GM19455 (cell line): ENCODE data around the gene CAPN14.
A peak's percentile ranks its signal among the peaks of the same experiment; 100 is the strongest.

Experiments used
- ATAC-seq: cut with Tn5 transposase; IDR thresholded peaks from one replicate; pipeline ENCODE4 v1.9.1; 2021; ENCODE audit not compliant: unreplicated experiment

Gene CAPN14, protein sequence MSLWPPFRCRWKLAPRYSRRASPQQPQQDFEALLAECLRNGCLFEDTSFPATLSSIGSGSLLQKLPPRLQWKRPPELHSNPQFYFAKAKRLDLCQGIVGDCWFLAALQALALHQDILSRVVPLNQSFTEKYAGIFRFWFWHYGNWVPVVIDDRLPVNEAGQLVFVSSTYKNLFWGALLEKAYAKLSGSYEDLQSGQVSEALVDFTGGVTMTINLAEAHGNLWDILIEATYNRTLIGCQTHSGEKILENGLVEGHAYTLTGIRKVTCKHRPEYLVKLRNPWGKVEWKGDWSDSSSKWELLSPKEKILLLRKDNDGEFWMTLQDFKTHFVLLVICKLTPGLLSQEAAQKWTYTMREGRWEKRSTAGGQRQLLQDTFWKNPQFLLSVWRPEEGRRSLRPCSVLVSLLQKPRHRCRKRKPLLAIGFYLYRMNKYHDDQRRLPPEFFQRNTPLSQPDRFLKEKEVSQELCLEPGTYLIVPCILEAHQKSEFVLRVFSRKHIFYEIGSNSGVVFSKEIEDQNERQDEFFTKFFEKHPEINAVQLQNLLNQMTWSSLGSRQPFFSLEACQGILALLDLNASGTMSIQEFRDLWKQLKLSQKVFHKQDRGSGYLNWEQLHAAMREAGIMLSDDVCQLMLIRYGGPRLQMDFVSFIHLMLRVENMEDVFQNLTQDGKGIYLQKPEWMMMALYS

DNA sequence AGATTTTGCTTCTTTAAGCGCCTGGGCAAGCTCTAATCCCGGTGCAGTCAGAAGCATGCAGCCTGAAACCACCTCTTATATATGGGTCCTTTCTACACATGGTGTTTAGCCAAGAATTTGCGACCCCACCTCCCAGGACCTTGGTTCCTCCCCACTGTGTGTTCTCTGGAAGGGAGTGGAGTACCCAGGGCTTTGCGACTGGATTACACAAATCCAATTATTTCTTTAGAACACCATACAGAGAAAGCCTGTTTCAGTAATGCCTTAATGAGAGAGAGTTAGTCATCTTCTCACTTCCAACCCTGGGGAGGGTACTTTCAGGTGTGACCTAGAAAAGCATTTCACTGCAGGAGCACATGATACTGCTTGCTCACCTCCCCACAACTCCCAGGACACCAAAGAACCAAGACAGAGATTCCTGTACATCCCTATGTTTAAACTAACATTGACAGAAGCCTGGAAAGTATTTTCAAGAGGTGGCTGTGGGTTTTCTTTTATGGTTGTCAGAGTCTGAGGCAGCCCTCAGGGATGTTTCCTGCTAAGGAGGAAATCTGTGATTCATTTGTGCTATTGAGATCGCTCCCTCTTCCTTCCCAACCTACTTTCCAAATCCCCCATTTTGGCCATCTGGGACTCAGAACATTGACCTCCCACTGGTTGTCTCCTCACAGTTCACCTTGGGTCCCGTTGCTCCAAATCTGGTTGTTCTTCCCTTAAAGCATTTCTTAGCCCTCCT is at the start of gene CAPN14:
Gene CAPN14, minus strand, starts transcription at position 51 of the 736 bp plus-strand sequence. CDS start 12,068 bp downstream, outside the sequence.
- no peak for ATAC-seq

DNA sequence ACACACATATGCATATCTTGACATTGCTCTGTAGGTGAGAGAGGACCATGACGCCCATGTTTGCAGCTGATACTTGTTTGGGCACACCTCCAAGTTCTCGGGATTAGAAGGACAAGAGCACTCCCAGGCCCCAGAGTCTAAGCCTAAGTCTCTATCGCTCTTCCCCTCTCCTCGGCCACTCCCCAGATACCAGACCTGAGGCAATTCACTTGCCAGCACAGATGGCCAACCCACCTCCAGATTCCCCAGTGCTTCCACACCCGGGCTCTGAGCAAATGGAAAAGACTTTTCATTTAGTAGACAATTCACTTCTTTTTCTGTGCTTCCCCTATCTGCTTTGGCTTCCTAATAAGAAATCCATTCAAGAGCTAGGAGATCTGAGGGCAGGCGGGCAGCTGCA is 49.5 kb upstream of the CAPN14 start:
- ATAC-seq, result no peak

DNA sequence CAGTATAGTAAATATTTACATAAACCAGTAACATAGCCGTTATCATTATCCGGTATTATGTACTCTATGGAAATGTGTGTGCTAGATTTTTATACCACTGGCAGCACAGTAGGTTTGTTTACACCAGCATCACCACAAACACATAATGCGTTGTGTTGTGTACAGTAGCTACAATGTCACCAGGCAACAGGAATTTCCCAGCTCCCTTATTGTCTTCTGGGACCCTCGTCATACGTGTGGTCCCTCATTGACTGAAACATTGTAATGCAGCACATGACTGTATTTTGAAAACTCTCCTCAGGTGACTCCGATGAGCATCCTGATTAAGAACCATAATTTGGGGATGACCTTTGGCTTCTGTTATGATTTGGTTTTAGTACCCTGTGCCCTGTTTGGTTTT is 47.9 kb upstream of the CAPN14 start:
- no peak for ATAC-seq

DNA sequence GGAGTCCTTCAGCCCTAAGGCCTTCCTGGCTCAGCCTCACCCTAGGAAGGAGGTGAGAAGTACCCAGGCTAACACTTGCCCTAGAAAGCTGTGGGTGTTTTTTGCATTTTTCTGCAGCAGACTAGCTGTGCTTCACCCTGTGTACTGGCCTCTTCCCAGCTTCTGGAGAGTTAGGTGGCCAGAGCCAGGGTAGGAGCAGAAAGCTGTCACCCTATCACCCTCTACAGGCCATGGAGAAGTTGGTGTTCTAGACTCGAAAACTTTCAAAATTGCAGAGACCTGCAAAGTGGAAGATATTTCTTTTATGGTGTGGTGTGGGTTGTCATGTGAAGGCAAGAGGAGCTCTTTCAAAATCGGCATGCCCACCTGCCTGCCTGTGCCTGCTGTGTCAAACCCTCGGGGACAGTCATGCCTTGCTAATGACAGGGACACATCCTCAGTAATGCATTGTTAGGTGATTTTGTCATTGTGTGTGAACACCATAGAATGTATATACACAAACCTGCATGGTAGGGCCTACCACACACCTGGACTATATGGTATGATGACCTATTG is 46.4 kb upstream of the CAPN14 start:
- no peak for ATAC-seq

DNA sequence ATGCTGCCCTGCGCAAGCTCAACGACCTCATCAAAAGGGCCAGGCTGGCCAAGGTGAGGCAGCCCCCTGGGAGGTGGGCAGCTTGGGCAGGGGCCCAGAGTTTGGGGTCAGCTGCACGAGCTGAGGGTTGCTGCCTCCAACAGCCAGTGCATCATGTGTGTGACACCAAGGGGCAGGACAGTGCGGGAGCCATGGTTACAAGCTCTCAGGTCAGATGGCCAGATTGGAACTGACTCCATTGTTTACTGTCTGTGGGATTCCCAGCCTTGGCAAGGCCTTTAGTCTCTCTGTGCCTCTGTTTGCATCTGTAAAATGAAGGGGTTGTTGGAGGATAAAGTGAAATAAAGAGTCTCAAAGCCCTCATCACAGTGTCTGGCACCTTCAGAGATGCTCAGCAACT is 43.6 kb upstream of the CAPN14 start:
- ATAC-seq, result no peak

DNA sequence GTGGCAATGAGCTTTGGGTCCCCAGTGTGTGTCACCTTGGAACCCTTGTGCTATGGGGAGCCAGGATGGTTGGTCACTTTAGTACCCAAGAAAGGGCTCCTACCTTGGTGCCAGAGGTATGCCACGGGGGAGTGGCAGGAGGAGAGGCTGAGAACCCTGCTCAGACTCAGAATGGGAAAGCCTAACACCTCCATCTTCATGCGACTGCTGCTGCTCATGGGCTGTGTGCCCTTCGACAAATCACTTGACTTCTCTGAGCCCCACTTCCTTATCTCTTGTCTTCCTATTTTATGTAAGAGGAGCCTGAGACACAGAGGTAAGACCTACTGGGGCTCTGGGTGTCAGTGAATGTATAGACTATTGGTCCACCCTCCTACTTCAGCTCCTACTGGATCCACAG is 41.8 kb upstream of the CAPN14 start:
- no peak for ATAC-seq

DNA sequence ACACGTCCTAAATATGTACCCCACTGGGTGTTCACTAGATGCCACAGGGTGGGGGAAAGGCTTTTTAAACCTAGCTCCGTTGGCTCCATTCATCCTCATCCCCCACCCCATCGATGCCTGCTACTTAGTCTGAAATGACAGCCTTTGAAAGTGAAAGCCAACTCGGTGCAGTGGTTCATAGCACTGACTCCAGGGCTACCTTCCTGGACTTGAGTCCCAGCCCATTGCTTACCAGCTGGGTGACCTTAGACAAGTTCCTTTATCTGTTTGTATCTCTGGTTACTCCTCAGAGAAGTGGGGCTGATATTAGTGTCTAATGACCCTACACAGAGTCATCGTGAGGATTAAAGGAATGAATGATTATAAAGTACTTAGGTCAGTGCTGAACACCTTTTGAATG is 41.0 kb upstream of the CAPN14 start:
- ATAC-seq, result no peak

DNA sequence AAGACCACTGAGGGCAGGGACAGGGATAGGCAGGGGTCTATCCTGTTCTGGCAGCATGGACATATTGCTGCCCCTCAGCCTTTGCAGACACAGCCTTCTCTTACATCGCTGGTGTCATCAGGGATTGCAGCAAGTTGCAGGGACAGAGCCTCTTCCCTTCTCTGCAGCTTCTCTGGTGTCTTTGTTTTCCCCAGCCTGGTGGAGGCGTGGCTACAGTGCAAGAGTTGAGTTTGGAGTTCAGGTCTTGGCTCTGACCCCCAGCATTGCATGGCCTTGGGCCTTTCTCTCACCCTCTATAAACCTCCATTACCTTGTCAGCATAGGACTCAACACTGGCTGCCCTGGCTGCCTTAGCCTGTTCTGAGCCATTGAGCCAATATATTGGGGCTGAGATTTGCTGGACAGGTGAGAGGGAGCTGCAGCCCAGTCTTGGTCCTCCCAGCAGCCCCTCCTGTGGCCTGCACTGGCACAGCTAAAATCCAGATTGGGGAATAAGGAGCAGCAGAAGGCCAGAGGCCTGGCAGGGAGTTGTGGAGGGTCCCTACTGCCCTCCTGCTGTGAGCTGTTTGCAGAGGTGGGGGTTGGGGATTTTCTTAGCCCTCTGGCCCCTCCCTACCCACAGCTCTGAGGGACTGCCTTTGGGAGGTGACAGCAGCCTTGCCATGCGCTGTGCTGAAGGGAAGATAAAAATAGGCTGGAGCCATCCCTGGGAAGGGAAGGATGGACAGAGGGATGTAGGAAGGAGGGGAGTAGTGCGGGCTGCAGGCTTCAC is 39.5 kb upstream of the CAPN14 start:
- ATAC-seq, result peak; percentile 11

DNA sequence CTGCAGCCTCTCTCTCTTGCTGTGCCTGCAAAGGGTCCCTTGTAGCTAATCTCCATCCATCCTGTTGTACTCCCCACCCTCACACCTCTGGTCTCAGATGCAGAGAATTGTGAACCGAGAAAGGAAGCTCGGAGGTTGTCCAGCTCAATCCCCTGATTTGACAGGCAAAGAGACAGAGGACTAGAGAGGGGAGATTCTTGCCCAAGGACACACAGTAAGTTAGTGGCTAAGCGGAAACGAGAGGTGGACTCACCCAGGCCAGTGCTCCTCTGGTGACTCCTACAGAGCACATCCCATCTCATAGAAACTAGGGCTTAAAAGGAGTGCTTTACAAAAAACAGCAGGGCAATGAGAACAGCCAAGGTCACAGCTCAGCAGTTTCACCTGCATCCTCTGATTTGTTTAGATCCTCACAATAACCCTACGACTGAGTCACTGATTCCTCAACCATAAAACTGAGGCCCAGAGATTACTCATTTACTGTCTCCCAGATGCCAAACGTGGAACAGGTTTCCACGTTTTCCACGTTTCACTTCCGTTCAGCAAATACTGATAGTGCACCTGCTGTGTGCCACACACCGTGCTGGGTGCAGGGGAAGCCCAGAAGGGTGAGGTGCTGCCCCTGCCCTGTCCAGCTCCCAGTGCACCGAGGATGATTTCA is 38.7 kb upstream of the CAPN14 start:
- ATAC-seq, result peak; percentile 59

DNA sequence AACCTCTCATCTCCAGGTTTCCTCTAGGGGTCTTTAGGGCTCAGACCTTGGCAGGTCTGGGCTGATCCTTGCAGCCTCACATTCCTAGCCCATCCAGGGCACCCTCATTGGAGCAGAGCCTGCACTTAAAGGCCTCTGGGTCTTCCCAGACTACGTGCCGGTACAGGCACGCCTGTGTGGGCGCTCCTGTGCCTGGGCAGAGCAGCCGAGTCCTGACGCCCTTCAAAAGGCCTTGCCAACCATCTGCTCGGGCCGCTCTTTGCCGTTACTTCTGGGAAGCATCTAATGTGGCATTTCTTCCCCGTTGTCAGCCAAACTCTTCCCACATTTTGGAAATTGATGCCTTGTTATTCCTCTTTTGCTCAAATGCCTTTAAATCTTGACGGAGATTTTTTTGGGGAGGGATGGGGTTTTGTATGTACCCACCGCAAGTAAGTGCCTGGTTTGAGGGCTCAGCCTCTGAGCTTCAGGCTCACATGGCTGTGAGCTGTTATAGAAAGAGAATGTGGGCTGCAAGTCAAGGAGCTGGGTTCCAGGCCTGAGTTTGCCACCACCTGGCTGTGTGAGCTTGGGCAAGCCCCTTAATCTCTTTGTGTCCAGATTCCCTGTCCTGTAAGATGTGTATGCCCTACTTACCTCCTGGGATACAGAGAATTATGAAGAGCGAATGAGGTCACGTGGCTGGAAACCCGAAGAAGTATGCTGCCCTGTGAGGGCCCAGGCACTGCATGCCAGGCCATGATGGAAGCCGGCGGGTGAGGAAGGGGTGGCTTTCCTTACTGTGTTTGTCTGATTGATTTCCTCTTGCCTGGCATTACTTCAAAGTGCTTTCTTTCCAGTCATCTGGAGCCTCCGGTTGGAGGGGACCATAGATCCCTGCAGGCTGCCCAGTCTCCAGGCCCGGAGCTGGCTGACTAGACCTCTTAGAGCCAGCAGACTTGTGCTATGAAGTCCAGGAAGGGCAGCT is 37.2 kb upstream of the CAPN14 start:
- no peak for ATAC-seq

DNA sequence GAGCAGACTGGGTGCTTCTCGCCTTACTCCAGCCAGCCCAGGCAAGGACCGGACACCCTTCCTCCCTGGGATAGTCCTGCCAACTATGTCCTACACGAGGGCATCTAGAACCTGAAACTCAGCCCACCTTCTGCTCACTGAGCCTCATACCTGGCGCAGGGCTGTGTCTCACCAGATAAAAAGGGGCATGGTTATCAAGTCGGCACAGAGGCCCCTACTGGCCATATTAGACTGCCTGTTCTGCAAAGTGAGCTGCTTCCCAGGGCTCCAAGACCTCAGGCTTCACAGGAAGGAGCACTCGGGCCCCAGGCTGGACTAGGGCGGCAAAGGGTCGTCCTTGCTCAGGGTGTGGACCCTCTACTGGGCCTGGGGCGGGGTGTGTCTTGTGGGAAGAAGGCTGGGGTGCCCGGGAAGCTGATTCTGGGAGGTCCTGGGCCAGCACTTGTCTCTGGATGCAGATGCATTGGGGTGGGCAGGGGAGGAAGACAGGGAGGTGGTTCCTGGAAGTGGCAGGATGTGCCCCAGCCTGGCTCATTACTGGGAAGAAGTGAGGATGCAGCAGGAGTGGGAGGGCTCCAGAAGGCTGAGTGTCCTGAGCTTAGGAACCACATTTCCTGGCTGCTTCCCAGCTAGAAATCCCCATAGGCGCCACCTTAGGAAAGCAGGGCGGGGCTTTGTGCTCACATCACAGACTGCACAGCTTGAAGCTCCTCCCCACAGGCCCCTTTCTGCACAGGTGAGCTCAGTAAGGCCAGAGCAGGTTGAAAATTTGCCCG is 36.2 kb upstream of the CAPN14 start:
- no peak for ATAC-seq

DNA sequence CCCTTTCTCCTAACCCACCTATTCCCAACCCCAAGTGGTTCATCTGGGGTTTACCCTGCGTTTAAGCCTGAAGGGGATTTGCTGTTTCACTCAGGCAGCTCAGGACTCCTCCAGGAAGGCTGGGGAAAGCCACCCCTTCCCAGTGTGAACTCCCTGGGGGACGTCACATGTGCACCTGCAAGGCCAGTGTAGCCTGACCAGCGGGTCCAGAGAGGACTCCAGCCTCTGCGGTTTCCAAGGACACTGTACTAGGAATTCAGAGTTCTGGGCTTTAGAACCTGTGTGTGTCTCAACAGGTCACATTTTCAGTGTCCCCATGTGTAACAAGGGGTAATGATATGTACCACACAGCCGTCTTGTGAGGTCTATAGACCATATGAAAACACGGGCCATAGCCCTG is 34.5 kb upstream of the CAPN14 start:
- ATAC-seq, result no peak

DNA sequence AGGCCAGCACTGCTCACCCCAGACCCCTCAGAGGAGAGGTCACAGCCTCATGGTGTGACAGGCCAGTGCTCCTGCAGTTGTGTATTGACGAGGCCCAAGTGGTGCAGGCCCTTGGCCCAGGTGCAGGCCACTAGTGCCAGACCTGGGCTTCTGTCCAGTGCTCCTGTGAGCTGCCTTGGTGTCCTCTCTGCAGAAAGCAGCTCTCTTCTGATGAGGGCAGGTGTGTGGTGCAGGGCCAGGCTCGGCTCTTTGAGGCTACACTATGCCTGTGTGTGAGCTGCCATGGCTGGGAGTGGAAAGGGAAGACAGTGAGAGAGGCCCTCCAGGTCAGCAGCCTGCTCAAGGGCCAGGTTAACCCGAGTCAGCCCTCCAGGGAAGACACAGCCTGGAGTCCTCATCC is 33.7 kb upstream of the CAPN14 start:
- no peak for ATAC-seq

DNA sequence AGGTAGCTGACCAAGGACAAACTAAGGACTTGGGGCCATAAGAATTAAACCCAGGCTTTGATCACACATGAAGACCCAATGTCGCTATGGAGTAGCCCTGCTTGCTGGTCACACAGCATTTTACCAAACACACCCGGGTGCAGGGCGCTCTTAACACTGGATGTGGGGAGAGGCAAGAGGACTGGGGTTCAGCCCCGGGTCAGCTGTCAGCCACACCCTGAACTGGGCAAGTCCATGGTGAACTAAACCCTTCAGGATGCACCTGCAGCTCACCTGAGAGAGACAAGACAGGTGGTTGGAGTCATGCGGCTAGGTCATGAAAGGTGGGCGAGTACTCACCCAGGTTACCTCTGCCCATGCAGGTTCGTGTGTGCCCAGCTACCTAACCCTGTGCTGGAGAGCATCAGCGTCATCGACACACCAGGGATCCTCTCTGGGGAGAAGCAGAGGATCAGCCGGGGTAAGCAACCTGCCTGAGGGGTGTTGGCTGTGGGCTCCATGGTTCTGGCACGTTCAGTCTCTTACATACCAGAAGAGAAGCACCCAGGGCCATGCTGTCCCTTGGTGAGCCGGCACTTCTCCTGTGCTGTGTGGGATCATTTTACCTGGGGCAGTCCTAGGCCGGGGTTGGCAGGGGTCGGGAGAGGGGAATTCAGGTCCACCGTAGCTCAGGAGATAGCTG is 31.8 kb upstream of the CAPN14 start:
- ATAC-seq, result no peak

DNA sequence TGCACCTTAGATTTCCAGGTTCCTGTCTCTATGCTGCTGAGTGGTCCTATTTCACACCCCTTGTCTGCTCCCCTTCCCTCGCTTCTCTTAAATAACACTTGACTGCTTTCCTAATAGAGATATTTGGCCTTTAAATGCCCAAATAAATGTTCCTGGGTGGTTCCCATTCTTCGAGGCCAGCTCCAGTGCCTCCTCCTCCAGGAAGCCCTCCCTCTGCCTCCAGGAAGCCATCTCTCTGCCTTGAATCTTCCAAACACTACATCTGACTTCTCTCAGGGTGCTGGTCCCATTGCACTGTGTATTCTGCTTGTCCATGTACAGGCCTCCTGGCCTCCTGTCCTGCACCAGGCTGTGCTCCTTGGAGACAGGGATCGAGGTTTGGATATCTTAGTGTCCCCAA is 30.8 kb upstream of the CAPN14 start:
- no peak for ATAC-seq

DNA sequence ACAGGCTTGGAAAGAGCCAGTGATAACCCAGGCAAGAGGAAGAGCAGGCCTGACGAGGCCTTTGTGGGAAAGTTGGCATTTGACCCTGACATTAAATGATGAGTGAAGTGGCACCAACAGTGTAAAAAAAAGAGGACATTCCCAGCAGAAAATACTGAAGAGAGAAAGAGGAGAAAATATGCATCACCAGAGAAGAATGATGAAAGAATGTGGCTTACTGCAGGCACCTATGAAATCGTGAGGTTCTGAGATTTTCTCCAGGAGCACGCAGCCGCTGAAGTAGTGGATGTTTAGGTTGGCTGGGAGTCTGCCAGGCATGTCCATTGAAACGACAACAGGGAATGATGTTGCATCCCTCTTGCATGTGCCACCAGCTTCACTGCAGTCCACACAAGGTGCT is 30.4 kb upstream of the CAPN14 start:
- no peak for ATAC-seq

DNA sequence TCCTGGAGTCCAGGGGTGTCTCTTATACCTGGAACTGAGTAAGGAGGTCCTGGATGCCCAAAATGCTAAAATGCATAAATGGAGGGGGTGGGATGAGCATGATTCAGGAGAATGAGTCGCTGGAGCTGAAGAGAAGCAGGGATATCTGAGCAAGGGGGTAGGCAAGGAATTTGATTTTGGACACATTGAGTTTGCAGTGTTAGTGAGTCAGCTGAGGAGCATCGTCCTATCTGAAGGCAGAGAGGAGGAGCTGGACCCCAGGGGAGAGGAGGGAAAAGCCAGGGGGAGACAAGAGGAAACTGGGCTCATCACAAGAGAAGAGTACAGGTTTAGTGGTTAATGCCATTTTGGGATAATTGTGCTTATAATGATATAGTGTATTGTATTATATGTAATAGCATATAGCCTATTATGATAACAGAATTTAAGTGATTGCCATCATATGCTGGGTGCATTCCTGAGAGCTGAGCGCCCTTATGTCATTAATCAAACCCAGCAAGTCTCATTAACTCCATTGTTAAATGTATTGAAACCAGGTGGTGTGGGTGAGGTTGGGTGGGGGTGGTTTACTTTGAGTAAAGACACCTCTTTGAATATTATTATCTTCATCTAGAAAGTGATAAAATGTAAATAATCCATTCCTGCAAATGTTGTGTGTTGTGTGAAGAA is 29.0 kb upstream of the CAPN14 start:
- no peak for ATAC-seq
